ENCODE measurements around the gene INSIG1. TPM values are rescaled to one million over a fixed set of nuclear protein-coding genes. Genes with fewer than 3 reads are reported as not detected.

INSIG1 gene
- polyA plus RNA-seq, 3 donors = 37.1 to 85.6 (median 39.6) TPM

- no peaks in the 10 kb centered on the region for H3K9me3 ChIP-seq (replicated peaks in 1 of 2; ENCODE audit: control insufficient read depth in 1 of 2, insufficient read depth in 1 of 2, low read length in 2 of 2)
- Mint-ChIP-seq H3K27ac (no peak overlapping the region), H3K9me3 (peaks cover 0 to 3% (median 0%) of the 10 kb centered on the region in 7 donors), H3K4me1 (peaks cover 4% of the 10 kb centered on the region), H3K4me3 (no peak overlapping the region), H3K27me3 (ENCODE audit: low read depth in 3 of 3) (peaks cover 0 to 23% (median 9%) of the 10 kb centered on the region in 3 donors), H3K36me3 (no peaks in the 10 kb centered on the region)
- H3K9ac ChIP-seq (ENCODE audit: insufficient read depth, low read length, poor library complexity, severe bottlenecking) = no peak overlapping the region
- H3K27me3 ChIP-seq (ENCODE audit: control insufficient read depth in 2 of 2, insufficient read depth in 2 of 2, low read length in 2 of 2) = peaks cover 0 to 8% of the 10 kb centered on the region in 2 donors
- no peak overlapping the region for H3K27ac ChIP-seq (ENCODE audit: low read depth in 1 of 2, low read length in 2 of 2)
- no peak overlapping the region for H3K4me3 ChIP-seq (replicated peaks in 1 of 3; ENCODE audit: low read depth in 2 of 3, low read length in 3 of 3)
- no peaks in the 10 kb centered on the region for H4K20me1 ChIP-seq (ENCODE audit: insufficient read depth, low read length)
- no peaks in the 10 kb centered on the region for H3K36me3 ChIP-seq (replicated peaks in 1 of 2; ENCODE audit: control insufficient read depth in 1 of 2, insufficient read depth in 2 of 2, low read length in 2 of 2)
- WGBS (ENCODE audit: insufficient coverage) = 74% methylated on average over 3 of the region's 5 CpGs
- DNase-seq = no peak
- no peak overlapping the region for H3K4me2 ChIP-seq (replicated peaks; ENCODE audit: extremely low read depth, low read length, poor library complexity, severe bottlenecking)
- intact Hi-C loops (cut with micrococcal nuclease) = loop anchor here (5.0 to 10.0 kb wide), 4 partner anchors 67 to 417 kb away; partner anchors contain the start of gene PAXIP1 (in 1 of the 2)
- no peak overlapping the region for H2AFZ ChIP-seq (ENCODE audit: insufficient read depth, low read depth, low read length, poor library complexity, severe bottlenecking)
- peaks cover 9 to 11% of the 10 kb centered on the region in 2 donors for H3K4me1 ChIP-seq (ENCODE audit: control insufficient read depth in 1 of 2, insufficient read depth in 2 of 2, low read length in 2 of 2)
- no peaks in the 10 kb centered on the region for H3K79me2 ChIP-seq (ENCODE audit: insufficient read depth, low read length)
- TF ChIP-seq CTCF (IDR thresholded peaks at IDR 0.05) = no peak
Observed at GRCh38 chr7:155341463-155341983, 43.8 kb downstream of the INSIG1 start.

- no peaks in the 10 kb centered on the region for H3K79me2 ChIP-seq (ENCODE audit: insufficient read depth, low read length)
- H3K9me3 ChIP-seq (replicated peaks in 1 of 2; ENCODE audit: control insufficient read depth in 1 of 2, insufficient read depth in 1 of 2, low read length in 2 of 2) = no peaks in the 10 kb centered on the region
- H4K20me1 ChIP-seq (ENCODE audit: insufficient read depth, low read length) = no peaks in the 10 kb centered on the region
- DNase-seq = no peak
- no peak for TF ChIP-seq CTCF (IDR thresholded peaks at IDR 0.05)
- peaks cover 0 to 3% (median 0%) of the 10 kb centered on the region in 7 donors for H3K9me3 Mint-ChIP-seq
- H3K4me2 ChIP-seq (replicated peaks; ENCODE audit: extremely low read depth, low read length, poor library complexity, severe bottlenecking) = no peak overlapping the region
- no peaks in the 10 kb centered on the region for H3K36me3 Mint-ChIP-seq
- no peak overlapping the region for H3K4me3 Mint-ChIP-seq
- H3K4me1 Mint-ChIP-seq = peaks cover 4% of the 10 kb centered on the region
- no peak overlapping the region for H3K4me3 ChIP-seq (replicated peaks in 1 of 3; ENCODE audit: low read depth in 2 of 3, low read length in 3 of 3)
- H3K9ac ChIP-seq (ENCODE audit: insufficient read depth, low read length, poor library complexity, severe bottlenecking) = no peak overlapping the region
- peaks cover 0 to 23% (median 9%) of the 10 kb centered on the region in 3 donors for H3K27me3 Mint-ChIP-seq (ENCODE audit: low read depth in 3 of 3)
- H3K4me1 ChIP-seq (ENCODE audit: control insufficient read depth in 1 of 2, insufficient read depth in 2 of 2, low read length in 2 of 2) = peaks cover 9 to 11% of the 10 kb centered on the region in 2 donors
- intact Hi-C loops (cut with micrococcal nuclease) = loop anchor here (5.0 to 10.0 kb wide), 4 partner anchors 68 to 418 kb away; partner anchors contain the start of gene PAXIP1 (in 1 of the 2)
- peaks cover 0 to 8% of the 10 kb centered on the region in 2 donors for H3K27me3 ChIP-seq (ENCODE audit: control insufficient read depth in 2 of 2, insufficient read depth in 2 of 2, low read length in 2 of 2)
- H3K36me3 ChIP-seq (replicated peaks in 1 of 2; ENCODE audit: control insufficient read depth in 1 of 2, insufficient read depth in 2 of 2, low read length in 2 of 2) = no peaks in the 10 kb centered on the region
- H3K27ac ChIP-seq (ENCODE audit: low read depth in 1 of 2, low read length in 2 of 2) = no peak overlapping the region
- no peak overlapping the region for H2AFZ ChIP-seq (ENCODE audit: insufficient read depth, low read depth, low read length, poor library complexity, severe bottlenecking)
- 81% methylated on average over 10 of the region's 11 CpGs for WGBS (ENCODE audit: insufficient coverage)
- H3K27ac Mint-ChIP-seq = no peak overlapping the region
Observed at GRCh38 chr7:155342313-155342712, 44.6 kb downstream of the INSIG1 start.

All from CD14-positive monocyte (primary cell).